K562 (cell line): ENCODE data around the gene POMC. TPM values are rescaled to one million over a fixed set of nuclear protein-coding genes. Genes with fewer than 3 reads are reported as not detected.
"Not testable (repeated sequence)": the region's sequence is repeated elsewhere in the genome, so short reads cannot be mapped to it uniquely, and the experiment has no call there.

Source experiments
- ATAC-seq: fragments of 200-7000 bp; cut with Tn5 transposase; 3 replicates; pipeline ENCODE4 v1.9.1; 2020; ENCODE audit warnings: moderate library complexity
- BruUV-seq: library from RNA; stranded (reverse); fragments of 400-500 nt; replicated peaks from 2 replicates; lab custom pipeline; 2021; lab: Mats Ljungman, UMichigan
- CTCF ChIA-PET: fragments of 300-600 bp; formaldehyde crosslinking; extraction: SDS; loops from one replicate; lab custom pipeline; 2021; ENCODE audit warnings: low intra/inter-chr PET ratio; lab: Yijun Ruan, JAX
- POLR2A ChIA-PET: fragments of 300-600, 350-650 bp; sonication (Branson Sonifier 250); formaldehyde crosslinking; extraction: SDS; loops from one replicate; lab custom pipeline; 2021; ENCODE audit warnings: antibody characterized with exemption, inconsistent platforms; lab: Yijun Ruan, JAX
- DNase-seq, 4 experiments: peaks; one replicate each; pipeline versions ENCODE4 v3.0.0 to v3.0.0-alpha.2; 2011 to 2018; ENCODE audit warnings: low spot score in 3 of 4, mixed read lengths in 3 of 4; ENCODE audit errors: extremely low read depth in 1 of 4
- FAIRE-seq: peaks from 2 replicates; lab custom pipeline; 2011; peaks lifted over from hg19 to GRCh38; lab: Jason Lieb, UNC
- H2AFZ ChIP-seq: 2 replicates; pipeline ENCODE4 v1.6.0; 2011; ENCODE audit warnings: low read depth, low read length, control low read depth, inconsistent platforms
- H3K27ac ChIP-seq: fragments of 200-600 bp; 3 replicates; pipeline ENCODE4 v1.8.0; 2011; ENCODE audit warnings: low read depth, mild to moderate bottlenecking, control low read depth, inconsistent platforms, low read length, moderate library complexity, mixed read lengths; ENCODE audit errors: extremely low read depth
- H3K27me3 ChIP-seq, 2 experiments: fragments of 300-600 bp in 1 of 2; 2 replicates in 1 of 2; 3 replicates in 1 of 2; pipeline versions ENCODE4 v1.6.0 to v1.8.0; 2011; ENCODE audit warnings: inconsistent platforms in 2 of 2, low read length in 2 of 2, mild to moderate bottlenecking in 1 of 2, mixed read lengths in 1 of 2, moderate library complexity in 1 of 2; ENCODE audit not compliant: control insufficient read depth in 2 of 2, insufficient read depth in 2 of 2
- H3K36me3 ChIP-seq: fragments of 300-600 bp; 3 replicates; pipeline ENCODE4 v1.8.0; 2011; ENCODE audit warnings: mild to moderate bottlenecking, low read length, inconsistent platforms; ENCODE audit not compliant: control insufficient read depth, insufficient read depth
- H3K4me1 ChIP-seq, 2 experiments: fragments of 200-600 bp in 1 of 2; replicated peaks in 1 of 2; 2 replicates in 1 of 2; 3 replicates in 1 of 2; pipeline versions ENCODE4 v1.5.1 to v1.8.0; 2011; ENCODE audit warnings: inconsistent platforms in 2 of 2, low read length in 2 of 2, mild to moderate bottlenecking in 1 of 2, mixed read lengths in 1 of 2, moderate library complexity in 1 of 2; ENCODE audit not compliant: control insufficient read depth in 2 of 2, insufficient read depth in 2 of 2
- H3K4me2 ChIP-seq: 2 replicates; pipeline ENCODE4 v1.6.1; 2011; ENCODE audit warnings: low read length, control low read depth, inconsistent platforms, mixed read lengths; ENCODE audit not compliant: insufficient read depth
- H3K4me3 ChIP-seq: fragments of 200-600 bp; sonication (generic), shearing (Covaris generic); 2 replicates; pipeline ENCODE4 v1.5.1; 2016; ENCODE audit warnings: control low read depth, inconsistent platforms
- H3K79me2 ChIP-seq: fragments of 200-600 bp; 3 replicates; pipeline ENCODE4 v1.8.0; 2011; ENCODE audit warnings: low read length, inconsistent platforms; ENCODE audit not compliant: control insufficient read depth, insufficient read depth
- H3K9ac ChIP-seq, 2 experiments: 2 replicates each; pipeline versions ENCODE4 v1.6.0 to v1.6.1; 2011; ENCODE audit warnings: low read depth in 2 of 2, low read length in 2 of 2, control low read depth in 1 of 2, inconsistent platforms in 1 of 2, mild to moderate bottlenecking in 1 of 2, mixed read lengths in 1 of 2; ENCODE audit not compliant: insufficient read depth in 1 of 2
- H3K9me1 ChIP-seq: one replicate; pipeline ENCODE4 v1.6.0; 2011; ENCODE audit warnings: inconsistent platforms, mild to moderate bottlenecking, low read length, moderate library complexity; ENCODE audit not compliant: control insufficient read depth, insufficient read depth
- H3K9me3 ChIP-seq: replicated peaks from 2 replicates; pipeline ENCODE4 v1.5.1; 2011; ENCODE audit warnings: low read depth, low read length, inconsistent platforms; ENCODE audit not compliant: control insufficient read depth, insufficient read depth
- H4K20me1 ChIP-seq: replicated peaks from 2 replicates; pipeline ENCODE4 v1.6.1; 2011; ENCODE audit warnings: low read length, inconsistent platforms, mixed read lengths; ENCODE audit not compliant: control insufficient read depth, insufficient read depth
- SPI1 ChIP-seq: IDR thresholded peaks from 2 replicates; pipeline ENCODE4 v1.6.1; 2011; ENCODE audit warnings: low read depth, low read length, control low read depth, borderline replicate concordance
- WGBS: fragments of 100-300 bp; shearing (Covaris generic); methylation state at CpG from one replicate; pipeline ENCODE4 v1.1.6; 2016; ENCODE audit warnings: low coverage, mixed read lengths; ENCODE audit not compliant: insufficient coverage; ENCODE audit errors: missing lambda C conversion rate; 5-methylcytosine and 5-hydroxymethylcytosine counted together
- in situ Hi-C: fragments of 300-500 bp; cut with MboI; formaldehyde crosslinking; loops from 4 replicates; pipeline ENCODE4 v1.15.0; 2018; ENCODE audit warnings: inconsistent platforms, mixed read lengths
- intact Hi-C: fragments of 100-400 bp; cut with micrococcal nuclease; formaldehyde crosslinking; loops from 2 replicates; pipeline ENCODE4 v1.14.2; 2022
- polyA plus RNA-seq, 8 experiments: library from polyadenylated mRNA; depleted of rRNA in 4 of 8; stranded (reverse) in 5 of 8; unstranded in 3 of 8; fragments of >200 nt; fragmentation: Nextera tagmentation in 2 of 8; fragmentation: Illumina TruSeq in 1 of 8; extraction: Ambion mirVana in 2 of 8; extraction: Trizol in 1 of 8; gene quantifications; 2 replicates each; pipeline versions ENCODE4 v1.2.1 to v1.2.3, GENCODE V29; 2011 to 2014; ENCODE audit warnings: inconsistent platforms in 1 of 8, missing spikeins in 1 of 8
- total RNA-seq, 7 experiments: library from RNA; depleted of rRNA in 6 of 7; stranded (reverse); fragments of >200 nt in 6 of 7; fragmentation: Illumina TruSeq in 2 of 7; extraction: Trizol in 2 of 7; gene quantifications; 2 replicates each; pipeline versions ENCODE4 v1.2.1 to v1.2.3, GENCODE V29; 2011 to 2021; ENCODE audit warnings: low replicate concordance in 1 of 7
- TF ChIP-seq, protein P1 (sequence below): fragments of 250-450 bp; sonication (Bioruptor Pico); IDR thresholded peaks from 2 replicates; pipeline ENCODE4 v1.8.0; 2022; ENCODE audit warnings: inconsistent platforms

The POMC gene
- total and polyA plus RNA-seq, 9 of the 15 experiments (the other 6 are each of a cell fraction or from before 2014, with no cell fraction given) = not detected

DNA sequence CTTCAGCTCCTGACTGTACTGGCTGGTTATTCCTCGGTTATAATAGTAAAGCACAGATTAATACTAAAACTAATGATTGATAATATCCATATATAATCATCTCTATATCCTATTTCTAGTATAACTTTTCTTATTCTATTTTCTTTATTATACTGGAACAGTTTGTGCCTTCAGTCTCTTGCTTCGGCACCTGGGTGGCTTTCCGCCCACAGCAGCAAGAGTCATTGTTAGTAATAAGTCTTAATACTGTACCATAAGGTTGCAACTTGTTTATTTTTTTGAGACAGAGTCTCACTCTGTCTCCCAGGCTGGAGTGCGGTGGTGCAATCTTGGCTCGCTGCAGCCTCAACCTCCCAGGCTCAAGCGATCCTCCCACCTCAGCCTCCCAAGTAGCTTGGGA lies 42.5 kb upstream of the POMC start:
- H3K36me3 ChIP-seq, H3K4me3 ChIP-seq, H4K20me1 ChIP-seq, FAIRE-seq, BruUV-seq, intact Hi-C loops, H3K27ac ChIP-seq, H3K79me2 ChIP-seq, H2AFZ ChIP-seq, H3K27me3 ChIP-seq, H3K4me2 ChIP-seq, DNase-seq, CTCF ChIA-PET, in situ Hi-C loops, ATAC-seq, H3K9me1 ChIP-seq, H3K9ac ChIP-seq, H3K9me3 ChIP-seq: not testable (repeated sequence)
- H3K4me1 ChIP-seq = peaks cover 12 to 16% of the 10 kb centered on the region in 2 experiments; a peak in 4 of 5 replicates
- POLR2A ChIA-PET = interaction anchor here (0.7 to 1.4 kb wide), 2 partner anchors 9 to 14 kb away, joined by 3 to 4 read pairs; no protein-coding TSS in a partner anchor
- 88% methylated on average over 6 of the region's 6 CpGs for WGBS

DNA sequence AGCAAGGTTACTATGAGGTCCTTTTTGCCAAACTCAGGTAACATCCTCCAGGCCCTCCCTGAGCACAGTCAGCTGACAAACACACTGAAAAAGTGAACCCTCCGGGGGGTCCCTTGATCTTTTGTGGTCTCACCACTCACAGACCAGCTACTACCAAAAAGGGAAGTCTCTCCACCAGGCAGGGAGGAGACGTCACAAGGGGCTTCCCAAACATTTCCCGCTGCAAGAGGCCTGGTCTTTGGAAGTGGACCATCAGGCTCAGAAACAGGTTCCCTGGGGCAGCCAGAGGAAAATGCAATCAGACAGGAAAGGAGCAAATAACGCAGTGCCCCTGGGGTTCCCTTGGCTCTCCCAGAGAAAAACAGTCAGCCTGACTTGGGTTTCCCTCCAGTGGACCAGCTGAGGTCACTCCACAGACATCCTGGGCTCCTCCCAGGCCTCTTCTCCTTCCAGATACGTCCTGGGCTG lies 38.7 kb upstream of the POMC start:
- no peak for FAIRE-seq
- H3K4me3 ChIP-seq = no peak overlapping the region
- H4K20me1 ChIP-seq = no peaks in the 10 kb centered on the region
- intact Hi-C loops = no loop called here
- ChIA-PET CTCF (no interaction called here), POLR2A (interaction anchor here (0.6 to 2.2 kb wide), 3 partner anchors 22 to 227 kb away, joined by 3 to 7 read pairs (median 3); no protein-coding TSS in a partner anchor)
- H3K9me3 ChIP-seq = no peaks in the 10 kb centered on the region
- H3K4me1 ChIP-seq = peaks cover 10 to 17% of the 10 kb centered on the region in 2 experiments; a peak in 4 of 5 replicates
- H3K27ac ChIP-seq = no peak overlapping the region
- peak overlapping the region; percentile 63; the same call in 1 of the 2 replicates for H2AFZ ChIP-seq
- peak; percentile 61; the same call in 1 of the 2 replicates for TF ChIP-seq SPI1
- TF ChIP-seq, protein P1, sequence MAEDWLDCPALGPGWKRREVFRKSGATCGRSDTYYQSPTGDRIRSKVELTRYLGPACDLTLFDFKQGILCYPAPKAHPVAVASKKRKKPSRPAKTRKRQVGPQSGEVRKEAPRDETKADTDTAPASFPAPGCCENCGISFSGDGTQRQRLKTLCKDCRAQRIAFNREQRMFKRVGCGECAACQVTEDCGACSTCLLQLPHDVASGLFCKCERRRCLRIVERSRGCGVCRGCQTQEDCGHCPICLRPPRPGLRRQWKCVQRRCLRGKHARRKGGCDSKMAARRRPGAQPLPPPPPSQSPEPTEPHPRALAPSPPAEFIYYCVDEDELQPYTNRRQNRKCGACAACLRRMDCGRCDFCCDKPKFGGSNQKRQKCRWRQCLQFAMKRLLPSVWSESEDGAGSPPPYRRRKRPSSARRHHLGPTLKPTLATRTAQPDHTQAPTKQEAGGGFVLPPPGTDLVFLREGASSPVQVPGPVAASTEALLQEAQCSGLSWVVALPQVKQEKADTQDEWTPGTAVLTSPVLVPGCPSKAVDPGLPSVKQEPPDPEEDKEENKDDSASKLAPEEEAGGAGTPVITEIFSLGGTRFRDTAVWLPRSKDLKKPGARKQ = no peak
- TF ChIP-seq, all 486 proteins: peak for 1
- WGBS = 49% methylated on average over 5 of the region's 5 CpGs
- Histone ChIP-seq H3K9ac (no peak overlapping the region), H3K27me3 (no peaks in the 10 kb centered on the region), H3K79me2 (no peaks in the 10 kb centered on the region), H3K9me1 (no peaks in the 10 kb centered on the region), H3K4me2 (no peak overlapping the region), H3K36me3 (no peaks in the 10 kb centered on the region)
- BruUV-seq = no TSS peak
- DNase-seq (no peak), ATAC-seq (no peak)
- in situ Hi-C loops = no loop called here
